ENCODE measurements around the gene JMJD8.

DNA sequence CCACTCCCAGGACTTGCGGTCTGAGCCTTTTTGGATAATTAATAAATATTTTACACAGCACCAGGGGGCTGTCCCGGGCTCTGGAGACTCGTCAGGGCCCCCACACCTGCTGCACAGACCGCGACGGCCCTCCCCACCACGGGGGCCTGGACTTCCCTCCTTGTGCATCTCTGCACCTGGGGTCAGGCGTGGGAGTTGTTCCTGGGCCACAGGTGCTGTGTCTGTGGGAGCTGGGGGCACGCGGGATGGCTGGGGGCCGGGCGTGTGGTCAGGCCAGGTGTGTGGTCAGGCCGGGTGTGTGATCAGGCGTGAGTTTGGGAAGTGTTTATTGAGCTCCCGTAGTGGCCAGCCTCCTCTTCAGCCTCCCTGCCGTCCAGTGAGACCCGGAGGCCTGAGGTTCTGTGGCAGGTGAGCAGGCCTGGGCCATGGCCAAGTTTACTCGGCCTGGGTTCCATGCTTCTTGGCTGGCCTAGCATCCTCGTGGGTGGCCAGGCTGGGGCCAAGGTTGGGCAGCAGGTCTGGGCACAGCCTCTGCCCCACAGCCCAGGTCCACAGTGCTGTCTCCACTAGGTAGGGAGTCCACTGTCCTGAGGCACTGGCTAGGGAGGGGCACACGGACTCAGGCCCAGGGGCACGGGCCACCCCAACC lies 5.8 kb downstream of the JMJD8 start:
- no peak for TF ChIP-seq PRDM1 (tag by site-specific recombination; IDR thresholded peaks at IDR 0.05)
- no peak for TF ChIP-seq ZNF23 (tag by site-specific recombination; IDR thresholded peaks at IDR 0.05; ENCODE audit: borderline replicate concordance)
- no peak for TF ChIP-seq ZNF223 (tag by site-specific recombination; IDR thresholded peaks at IDR 0.05)
- TF ChIP-seq, protein P1, sequence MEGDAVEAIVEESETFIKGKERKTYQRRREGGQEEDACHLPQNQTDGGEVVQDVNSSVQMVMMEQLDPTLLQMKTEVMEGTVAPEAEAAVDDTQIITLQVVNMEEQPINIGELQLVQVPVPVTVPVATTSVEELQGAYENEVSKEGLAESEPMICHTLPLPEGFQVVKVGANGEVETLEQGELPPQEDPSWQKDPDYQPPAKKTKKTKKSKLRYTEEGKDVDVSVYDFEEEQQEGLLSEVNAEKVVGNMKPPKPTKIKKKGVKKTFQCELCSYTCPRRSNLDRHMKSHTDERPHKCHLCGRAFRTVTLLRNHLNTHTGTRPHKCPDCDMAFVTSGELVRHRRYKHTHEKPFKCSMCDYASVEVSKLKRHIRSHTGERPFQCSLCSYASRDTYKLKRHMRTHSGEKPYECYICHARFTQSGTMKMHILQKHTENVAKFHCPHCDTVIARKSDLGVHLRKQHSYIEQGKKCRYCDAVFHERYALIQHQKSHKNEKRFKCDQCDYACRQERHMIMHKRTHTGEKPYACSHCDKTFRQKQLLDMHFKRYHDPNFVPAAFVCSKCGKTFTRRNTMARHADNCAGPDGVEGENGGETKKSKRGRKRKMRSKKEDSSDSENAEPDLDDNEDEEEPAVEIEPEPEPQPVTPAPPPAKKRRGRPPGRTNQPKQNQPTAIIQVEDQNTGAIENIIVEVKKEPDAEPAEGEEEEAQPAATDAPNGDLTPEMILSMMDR (tag by site-specific recombination; IDR thresholded peaks at IDR 0.05): no peak

All from HEK293 (cell line).